GM19035 (cell line): ENCODE measurements around the gene ADSS1.

Experiments used
- ATAC-seq: cut with Tn5 transposase; IDR thresholded peaks from one replicate; pipeline ENCODE4 v1.9.1; 2021; ENCODE audit not compliant: unreplicated experiment

The ADSS1 gene

DNA sequence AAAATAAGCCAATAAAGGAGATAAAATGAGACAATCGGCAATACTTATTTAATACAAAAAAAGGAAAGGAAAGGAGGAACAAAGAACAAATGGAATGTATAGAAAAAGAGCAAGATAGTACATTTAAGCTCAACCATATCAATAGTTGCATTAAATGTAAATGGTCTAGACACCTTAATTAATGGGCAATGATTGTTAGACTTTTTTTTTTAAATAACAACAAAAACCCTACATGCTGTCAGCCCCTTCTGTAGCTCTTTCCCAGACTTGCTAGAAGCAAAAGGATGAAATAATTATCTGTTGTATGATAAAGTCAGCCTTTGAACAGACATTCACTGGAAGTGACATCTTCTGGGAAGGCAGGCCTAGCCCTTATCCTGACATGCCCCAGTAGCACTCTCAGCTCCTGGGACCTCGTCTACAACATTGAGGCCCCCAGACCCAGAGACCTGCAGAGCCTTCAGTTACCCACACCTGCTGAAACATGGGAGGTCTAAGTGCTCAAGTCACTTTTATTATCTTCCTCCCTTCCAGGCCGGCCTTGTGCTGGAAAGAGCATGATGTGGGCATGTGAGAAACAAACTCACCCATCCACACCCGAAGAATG, 42.3 kb downstream of the ADSS1 start:
- no peak for ATAC-seq

DNA sequence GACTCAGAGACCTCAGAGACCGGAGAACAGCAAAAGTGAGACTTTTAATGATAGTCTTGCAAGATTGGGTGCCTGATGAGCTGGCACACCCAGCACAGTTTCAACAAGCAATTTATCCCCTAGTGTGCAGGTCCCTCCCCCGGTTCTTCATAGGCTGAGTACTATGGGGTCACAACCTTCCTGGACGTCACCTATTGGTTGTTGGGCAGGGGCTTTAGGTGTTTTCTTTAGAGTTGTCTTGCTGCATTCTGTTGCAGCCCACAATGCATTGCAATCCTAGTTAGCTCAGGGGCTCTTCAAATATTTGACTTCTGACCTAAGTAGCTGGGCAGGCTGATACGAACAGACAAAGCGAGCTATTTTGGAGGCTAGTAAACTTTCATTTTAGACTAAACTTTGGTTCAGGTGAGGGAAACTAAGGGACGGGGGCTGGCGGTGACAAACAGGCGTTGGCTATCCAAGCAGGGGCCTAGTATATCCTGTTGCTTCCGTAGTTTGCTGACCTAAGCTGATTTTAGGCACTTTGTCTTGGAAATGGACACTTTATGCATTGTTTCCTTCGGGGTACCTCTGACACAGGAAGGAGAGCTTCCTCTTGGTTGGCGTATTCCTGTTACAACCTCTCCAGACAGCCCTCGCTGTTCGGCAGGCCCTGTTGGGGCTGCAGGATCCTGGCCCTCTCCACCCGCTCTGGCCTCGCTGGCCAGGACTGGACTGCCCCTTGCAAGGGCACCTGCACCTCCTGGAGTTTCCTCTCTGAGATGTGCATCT, 43.0 kb downstream of the ADSS1 start:
- no peak for ATAC-seq

GRCh38 chr14:104767634-104767918, 43.5 kb downstream of the ADSS1 start:
- no peak for ATAC-seq

- ATAC-seq, result peak; percentile 77
Measured at GRCh38 chr14:104768437-104769323, 44.7 kb downstream of the ADSS1 start.

- no peak for ATAC-seq
Measured at GRCh38 chr14:104769324-104770071, 45.5 kb downstream of the ADSS1 start.

- ATAC-seq, result no peak
Measured at GRCh38 chr14:104770072-104770579, 46.1 kb downstream of the ADSS1 start.

DNA sequence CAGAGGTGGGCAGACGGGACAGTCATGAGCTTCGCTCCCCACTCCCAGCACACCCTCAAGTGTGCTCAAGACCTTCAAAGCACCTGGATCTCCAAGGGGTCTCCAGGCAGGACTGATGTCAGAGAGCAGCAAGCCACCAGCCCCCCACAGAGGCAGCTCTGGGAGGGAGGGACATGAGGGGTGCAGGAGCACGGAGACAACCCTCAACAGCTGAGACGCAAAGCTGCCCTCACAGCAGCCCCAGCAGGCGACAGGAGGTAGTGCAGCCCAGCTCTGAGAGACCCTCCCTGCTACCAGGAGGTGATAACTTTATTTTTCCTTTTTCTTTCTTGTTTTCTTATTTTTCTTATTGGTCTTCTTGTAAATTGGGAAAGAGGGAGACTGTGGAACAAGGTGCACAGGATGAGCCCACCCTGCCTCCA, 46.8 kb downstream of the ADSS1 start:
- no peak for ATAC-seq

DNA sequence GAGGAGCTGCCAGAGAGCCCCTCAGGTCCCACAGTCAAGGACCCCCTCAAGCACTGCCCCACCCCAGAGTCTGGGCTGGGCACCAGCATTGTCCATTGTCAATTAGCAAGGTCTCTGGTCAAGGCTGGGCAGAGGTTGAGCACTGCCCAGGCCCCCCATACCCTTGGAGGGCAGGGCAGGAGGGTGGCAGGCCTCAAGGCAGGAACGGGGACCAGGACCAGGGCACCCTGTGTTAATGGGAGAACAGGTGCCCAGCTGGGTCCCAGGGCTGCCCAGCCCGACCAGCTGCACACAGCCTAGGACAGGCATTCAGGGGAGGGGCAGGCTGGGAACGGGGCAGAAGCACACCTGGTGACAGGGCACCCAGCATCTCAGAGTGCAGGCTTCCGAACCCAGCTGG, 47.3 kb downstream of the ADSS1 start:
- no peak for ATAC-seq

GRCh38 chr14:104771918-104772706, 48.1 kb downstream of the ADSS1 start:
- ATAC-seq, result no peak

- no peak for ATAC-seq
Measured at GRCh38 chr14:104772707-104773504, 48.9 kb downstream of the ADSS1 start.

- ATAC-seq, result no peak
Measured at GRCh38 chr14:104773505-104774452, 49.8 kb downstream of the ADSS1 start.

GRCh38 chr14:104774453-104775072, 50.5 kb downstream of the ADSS1 start:
- ATAC-seq, result no peak

DNA sequence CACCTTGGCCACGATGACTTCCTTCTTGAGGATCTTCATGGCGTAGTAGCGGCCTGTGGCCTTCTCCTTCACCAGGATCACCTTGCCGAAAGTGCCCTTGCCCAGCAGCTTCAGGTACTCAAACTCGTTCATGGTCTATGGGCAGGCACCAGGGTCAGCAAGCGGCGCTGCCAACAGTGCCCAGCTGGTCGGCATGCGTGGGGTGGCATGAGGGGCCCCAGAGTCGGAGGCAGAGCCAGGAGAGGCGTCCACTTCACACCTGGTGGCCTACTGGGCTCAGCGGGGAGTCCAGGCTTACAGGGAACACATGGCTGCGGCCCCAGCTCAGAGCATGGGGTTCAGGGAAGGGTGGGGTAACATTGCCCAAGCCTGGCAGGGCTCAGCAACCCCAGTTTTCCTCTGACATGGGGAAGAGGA, 51.1 kb downstream of the ADSS1 start:
- no peak for ATAC-seq

- ATAC-seq, result no peak
Measured at GRCh38 chr14:104776481-104776880, 52.5 kb downstream of the ADSS1 start.

DNA sequence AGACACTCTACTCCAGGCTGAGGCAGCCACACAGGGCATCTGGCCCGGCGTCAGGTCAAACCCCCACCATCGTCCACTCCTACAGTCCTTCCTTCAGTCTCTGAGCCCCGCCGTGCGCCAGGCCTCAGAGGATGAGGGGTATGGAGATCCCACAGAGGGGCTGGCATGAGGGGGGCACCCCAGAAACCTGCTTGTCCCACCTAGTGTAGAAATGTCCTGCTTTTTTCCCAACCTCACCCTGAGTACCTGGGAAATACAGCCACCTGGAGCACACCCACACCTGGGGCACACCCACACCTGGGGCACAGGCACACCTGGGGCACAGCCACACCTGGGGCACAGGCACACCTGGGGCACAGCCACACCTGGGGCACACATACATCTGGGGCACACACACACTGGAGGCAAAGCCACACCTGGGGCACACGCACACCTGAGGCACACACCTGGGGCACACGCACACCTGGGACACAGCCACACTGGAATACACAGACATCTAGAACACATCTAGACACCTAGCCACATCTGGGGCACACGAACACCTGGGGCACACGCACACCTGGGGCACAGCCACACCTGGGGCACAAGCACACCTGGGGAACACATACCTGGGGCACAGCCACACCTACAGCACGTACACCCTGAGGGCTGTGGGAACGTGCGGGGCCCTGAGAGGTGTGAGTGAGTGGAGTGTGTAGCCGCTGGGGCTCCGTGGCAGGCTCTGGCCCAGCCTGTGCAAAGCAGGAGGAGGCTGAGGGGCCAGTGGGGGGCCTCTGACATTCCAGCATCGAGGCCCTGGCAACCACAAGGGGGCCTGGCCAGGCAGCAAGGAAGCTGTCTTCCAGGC, 53.2 kb downstream of the ADSS1 start:
- ATAC-seq, result no peak

GRCh38 chr14:104777808-104778249, 53.8 kb downstream of the ADSS1 start:
- ATAC-seq, result no peak
